ENCODE results near the gene ZNF124.

ZNF124 gene

DNA sequence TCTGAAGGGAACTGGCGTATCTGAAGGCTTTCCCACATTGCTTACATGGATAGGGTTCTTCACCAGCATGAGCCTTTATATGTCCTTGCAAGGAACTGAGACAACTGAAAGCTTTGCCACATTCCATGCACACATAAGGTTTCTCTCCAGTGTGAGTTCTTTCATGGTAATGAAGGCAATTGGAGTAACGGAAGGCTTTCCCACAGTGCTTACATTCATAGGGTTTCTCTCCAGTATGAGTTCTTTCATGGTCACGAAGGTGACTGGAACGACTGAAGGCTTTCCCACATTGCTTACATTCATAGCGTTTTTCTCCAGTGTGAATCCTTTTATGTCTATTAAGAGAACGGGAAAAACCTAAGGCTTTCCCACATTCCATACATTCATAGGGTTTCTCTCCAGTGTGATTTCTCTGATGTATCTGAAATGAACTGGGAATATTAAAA, 15.0 kb downstream of the ZNF124 start:
- TF ChIP-seq YY1 (IDR thresholded peaks at IDR 0.05; ENCODE audit: low read depth) (no peak), USF1 (IDR thresholded peaks at IDR 0.05) (peak; percentile 59), CREB1 (IDR thresholded peaks at IDR 0.05; ENCODE audit: low read depth) (no peak), TAF1 (IDR thresholded peaks at IDR 0.05; ENCODE audit: low read depth) (no peak), TCF12 (IDR thresholded peaks at IDR 0.05; ENCODE audit: low read depth) (peak; percentile 41; the same call in 1 of the 2 replicates), REST (IDR thresholded peaks at IDR 0.05; ENCODE audit: low read depth) (no peak)
- TF ChIP-seq, protein P1, sequence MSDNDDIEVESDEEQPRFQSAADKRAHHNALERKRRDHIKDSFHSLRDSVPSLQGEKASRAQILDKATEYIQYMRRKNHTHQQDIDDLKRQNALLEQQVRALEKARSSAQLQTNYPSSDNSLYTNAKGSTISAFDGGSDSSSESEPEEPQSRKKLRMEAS (IDR thresholded peaks at IDR 0.05), result no peak

GRCh38 chr1:247147781-247148180, 24.0 kb downstream of the ZNF124 start:
- no peak for TF ChIP-seq RAD21 (IDR thresholded peaks at IDR 0.05; ENCODE audit: low read depth)
- TF ChIP-seq, protein P1 (IDR thresholded peaks at IDR 0.05), result no peak

GRCh38 chr1:247146671-247147070, 25.1 kb downstream of the ZNF124 start:
- TF ChIP-seq RAD21 (IDR thresholded peaks at IDR 0.05; ENCODE audit: low read depth), result no peak

- TF ChIP-seq, protein P1 (IDR thresholded peaks at IDR 0.05), result no peak
- TF ChIP-seq CREB1 (IDR thresholded peaks at IDR 0.05; ENCODE audit: low read depth), result no peak
- TF ChIP-seq TAF1 (IDR thresholded peaks at IDR 0.05; ENCODE audit: low read depth), result no peak
- no peak for TF ChIP-seq USF1 (IDR thresholded peaks at IDR 0.05)
- no peak for TF ChIP-seq EP300 (IDR thresholded peaks at IDR 0.05; ENCODE audit: borderline replicate concordance)
- TF ChIP-seq CEBPB (IDR thresholded peaks at IDR 0.05), result no peak
- TF ChIP-seq NFIC (IDR thresholded peaks at IDR 0.05), result no peak
- TF ChIP-seq TCF12 (IDR thresholded peaks at IDR 0.05; ENCODE audit: low read depth), result no peak
- TF ChIP-seq FOXM1 (IDR thresholded peaks at IDR 0.05; ENCODE audit: borderline replicate concordance, low read depth), result no peak
These were observed 26.5 kb downstream of the ZNF124 start for GRCh38 chr1:247145279-247145678.

DNA sequence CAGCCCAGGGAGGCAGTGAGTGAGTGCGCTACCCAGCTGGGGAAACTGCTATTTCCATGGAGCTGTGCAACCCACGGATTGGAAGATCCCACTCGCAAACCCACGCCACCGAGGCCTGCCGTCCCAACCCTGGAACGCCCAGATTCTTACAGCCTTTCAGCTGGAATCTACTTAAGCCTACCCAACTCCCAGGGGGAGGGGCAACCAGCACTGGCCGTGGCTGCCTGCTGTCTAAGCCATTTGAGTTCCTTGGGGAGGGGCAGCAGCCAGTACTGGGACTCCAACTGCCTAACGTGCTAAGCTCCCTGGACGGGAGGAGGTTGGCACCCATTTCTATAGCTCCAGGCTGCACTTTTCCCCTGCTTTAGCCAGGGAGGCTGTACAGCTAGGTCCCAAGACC, 40.6 kb downstream of the ZNF124 start:
- TF ChIP-seq, protein P1 (IDR thresholded peaks at IDR 0.05), result no peak
- TF ChIP-seq FOXM1 (IDR thresholded peaks at IDR 0.05; ENCODE audit: borderline replicate concordance, low read depth) (no peak), RAD21 (IDR thresholded peaks at IDR 0.05; ENCODE audit: low read depth) (no peak), REST (IDR thresholded peaks at IDR 0.05; ENCODE audit: low read depth) (no peak), YY1 (IDR thresholded peaks at IDR 0.05; ENCODE audit: low read depth) (no peak), CREB1 (IDR thresholded peaks at IDR 0.05; ENCODE audit: low read depth) (no peak), TEAD4 (IDR thresholded peaks at IDR 0.05) (no peak), NFIC (IDR thresholded peaks at IDR 0.05) (no peak)

DNA sequence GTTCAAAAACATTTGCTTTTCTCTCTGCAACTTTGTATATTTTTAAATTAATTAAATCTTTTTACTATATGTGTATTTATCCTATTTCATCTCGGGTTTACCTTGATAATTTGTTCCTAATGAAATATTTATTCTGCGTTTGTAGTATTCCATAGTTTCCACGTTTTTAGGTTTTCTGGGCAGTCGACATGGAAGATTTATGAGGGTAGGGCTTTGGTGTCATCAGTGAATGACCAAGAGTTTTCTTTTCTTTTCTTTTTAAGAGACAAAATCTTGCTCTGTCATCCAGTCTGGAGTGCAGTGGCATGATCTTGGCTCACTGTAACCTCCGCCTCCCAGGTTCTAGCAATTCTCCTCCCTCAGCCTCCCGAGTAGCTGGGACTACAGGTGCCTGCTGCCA, 50.4 kb downstream of the ZNF124 start:
- TF ChIP-seq REST (IDR thresholded peaks at IDR 0.05; ENCODE audit: low read depth), result no peak
- TF ChIP-seq FOXM1 (IDR thresholded peaks at IDR 0.05; ENCODE audit: borderline replicate concordance, low read depth), result no peak
- TF ChIP-seq ZBTB7A (IDR thresholded peaks at IDR 0.05; ENCODE audit: low read depth), result no peak
- no peak for TF ChIP-seq CREB1 (IDR thresholded peaks at IDR 0.05; ENCODE audit: low read depth)
- TF ChIP-seq USF1 (IDR thresholded peaks at IDR 0.05), result no peak
- TF ChIP-seq EP300 (IDR thresholded peaks at IDR 0.05; ENCODE audit: borderline replicate concordance), result no peak
- TF ChIP-seq TAF1 (IDR thresholded peaks at IDR 0.05; ENCODE audit: low read depth), result no peak
- TF ChIP-seq NFIC (IDR thresholded peaks at IDR 0.05), result no peak
- TF ChIP-seq EGR1 (IDR thresholded peaks at IDR 0.05), result no peak
- TF ChIP-seq, protein P1 (IDR thresholded peaks at IDR 0.05), result no peak
- TF ChIP-seq TCF12 (IDR thresholded peaks at IDR 0.05; ENCODE audit: low read depth), result no peak
- no peak for TF ChIP-seq CEBPB (IDR thresholded peaks at IDR 0.05)
- no peak for TF ChIP-seq RAD21 (IDR thresholded peaks at IDR 0.05; ENCODE audit: low read depth)
- TF ChIP-seq TEAD4 (IDR thresholded peaks at IDR 0.05), result no peak
- no peak for TF ChIP-seq YY1 (IDR thresholded peaks at IDR 0.05; ENCODE audit: low read depth)

All from Ishikawa (cell line).